GM21528 (cell line): Measurements from ENCODE around the gene CGREF1.

Source experiments
- ATAC-seq: cut with Tn5 transposase; IDR thresholded peaks from one replicate; pipeline ENCODE4 v1.9.1; 2021; ENCODE audit warnings: mild to moderate bottlenecking, moderate library complexity; ENCODE audit not compliant: unreplicated experiment, low FRiP score

Gene CGREF1

GRCh38 chr2:27051902-27052645, 66.9 kb downstream of the CGREF1 start:
- no peak for ATAC-seq

GRCh38 chr2:27050996-27051901, 67.7 kb downstream of the CGREF1 start, which contains the start of gene AGBL5:
Gene AGBL5 (plus strand): TSS chr2:27051668. CDS start chr2:27052959, 1,291 bp downstream.
- ATAC-seq = peak; percentile 68
